HG03520 (cell line): ENCODE measurements around the gene SEMA3F.

Source experiments
- ATAC-seq: cut with Tn5 transposase; IDR thresholded peaks from one replicate; pipeline ENCODE4 v1.9.1; 2021; ENCODE audit warnings: mild to moderate bottlenecking, moderate library complexity; ENCODE audit not compliant: unreplicated experiment

SEMA3F gene

DNA sequence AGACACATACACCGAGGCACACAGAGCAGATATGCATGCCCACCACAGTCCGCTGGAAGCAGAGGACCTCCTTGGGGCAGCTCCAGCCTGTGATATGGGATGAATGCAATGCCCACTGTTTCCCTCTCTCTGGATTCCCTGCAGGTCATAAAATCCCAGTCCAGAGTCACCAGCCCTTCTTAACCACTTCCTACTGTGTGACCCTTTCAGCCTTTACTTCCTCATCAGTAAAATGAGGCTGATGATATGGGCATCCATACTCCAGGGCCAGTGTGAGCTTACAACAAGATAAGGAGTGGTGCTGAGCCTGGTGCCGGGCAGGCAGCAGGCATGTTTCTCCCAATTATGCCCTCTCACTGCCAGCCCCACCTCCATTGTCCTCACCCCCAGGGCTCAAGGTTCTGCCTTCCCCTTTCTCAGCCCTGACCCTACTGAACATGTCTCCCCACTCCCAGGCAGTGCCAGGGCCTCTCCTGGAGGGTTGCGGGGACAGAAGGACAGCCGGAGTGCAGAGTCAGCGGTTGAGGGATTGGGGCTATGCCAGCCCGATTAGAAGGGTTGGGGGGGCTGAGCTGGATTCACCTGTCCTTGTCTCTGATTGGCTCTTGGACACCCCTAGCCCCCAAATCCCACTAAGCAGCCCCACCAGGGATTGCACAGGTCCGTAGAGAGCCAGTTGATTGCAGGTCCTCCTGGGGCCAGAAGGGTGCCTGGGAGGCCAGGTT, 36.0 kb downstream of the SEMA3F start, which contains the start of gene GNAT1:
Gene GNAT1 (plus strand): TSS at position 675 of the 725 bp plus-strand sequence. CDS start 116 bp downstream, outside the sequence.
- no peak for ATAC-seq

- no peak for ATAC-seq
Measured at GRCh38 chr3:50192124-50192523, 37.0 kb downstream of the SEMA3F start.

GRCh38 chr3:50192689-50193141, 37.6 kb downstream of the SEMA3F start:
- no peak for ATAC-seq

DNA sequence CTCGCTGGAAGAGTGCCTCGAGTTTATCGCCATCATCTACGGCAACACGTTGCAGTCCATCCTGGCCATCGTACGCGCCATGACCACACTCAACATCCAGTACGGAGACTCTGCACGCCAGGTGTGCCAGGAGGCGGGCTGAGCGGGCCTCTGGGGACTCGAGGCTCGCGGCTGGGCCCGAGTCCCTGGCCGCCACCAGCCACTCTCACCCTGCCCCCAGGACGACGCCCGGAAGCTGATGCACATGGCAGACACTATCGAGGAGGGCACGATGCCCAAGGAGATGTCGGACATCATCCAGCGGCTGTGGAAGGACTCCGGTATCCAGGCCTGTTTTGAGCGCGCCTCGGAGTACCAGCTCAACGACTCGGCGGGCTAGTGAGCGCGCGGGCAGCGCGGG, 38.2 kb downstream of the SEMA3F start:
- no peak for ATAC-seq

DNA sequence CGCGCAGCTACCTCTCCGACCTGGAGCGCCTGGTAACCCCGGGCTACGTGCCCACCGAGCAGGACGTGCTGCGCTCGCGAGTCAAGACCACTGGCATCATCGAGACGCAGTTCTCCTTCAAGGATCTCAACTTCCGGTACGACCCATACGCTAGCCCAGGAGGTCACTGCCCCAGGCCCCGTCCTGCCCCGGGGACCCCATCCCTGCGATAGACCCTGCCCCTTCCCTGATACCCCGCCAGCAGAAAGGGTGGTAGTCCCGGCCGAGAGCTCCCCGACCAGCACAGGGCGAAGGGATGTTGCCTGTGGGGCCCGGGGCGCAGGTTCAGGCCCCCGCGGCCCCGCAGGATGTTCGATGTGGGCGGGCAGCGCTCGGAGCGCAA, 38.6 kb downstream of the SEMA3F start:
- no peak for ATAC-seq

- ATAC-seq = no peak
Measured at GRCh38 chr3:50194128-50194902, 39.2 kb downstream of the SEMA3F start.

GRCh38 chr3:50194903-50195500, 39.9 kb downstream of the SEMA3F start:
- ATAC-seq = no peak

DNA sequence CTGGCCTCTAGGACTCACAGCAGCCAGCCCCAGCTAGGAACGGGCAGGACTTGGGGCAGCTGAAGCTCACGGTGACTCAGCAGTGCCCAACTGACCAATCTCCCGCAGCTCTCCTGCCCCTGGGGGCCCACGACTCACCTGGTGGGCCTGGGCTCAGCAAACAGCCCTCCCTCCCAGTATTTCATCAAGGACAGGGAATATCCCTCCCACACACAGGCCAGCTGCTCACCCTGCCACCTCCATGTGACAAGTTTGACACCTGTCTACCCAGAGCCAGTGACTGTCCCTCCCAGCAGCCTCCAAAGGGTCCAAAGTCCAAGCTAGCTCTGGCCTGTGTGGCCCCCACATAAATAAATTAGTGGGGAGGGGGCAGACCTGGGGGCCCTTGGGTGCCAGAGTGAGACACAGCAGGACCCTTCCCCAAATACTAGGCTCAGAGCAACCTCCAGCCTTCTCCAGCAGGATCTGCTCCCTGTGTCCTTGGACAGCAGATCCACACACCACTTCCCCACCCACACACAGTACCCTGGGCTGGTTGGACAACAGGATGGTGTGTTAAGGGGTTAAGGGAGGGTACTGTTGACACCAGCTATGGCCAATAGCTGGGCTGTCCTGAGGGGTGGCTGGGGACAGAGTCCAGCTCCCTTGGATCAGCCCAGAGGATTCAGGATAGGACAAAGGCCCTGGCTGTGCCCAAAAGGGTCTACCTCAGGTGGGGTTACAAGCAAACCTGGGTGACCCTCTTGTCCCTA, 40.6 kb downstream of the SEMA3F start:
- ATAC-seq = no peak

DNA sequence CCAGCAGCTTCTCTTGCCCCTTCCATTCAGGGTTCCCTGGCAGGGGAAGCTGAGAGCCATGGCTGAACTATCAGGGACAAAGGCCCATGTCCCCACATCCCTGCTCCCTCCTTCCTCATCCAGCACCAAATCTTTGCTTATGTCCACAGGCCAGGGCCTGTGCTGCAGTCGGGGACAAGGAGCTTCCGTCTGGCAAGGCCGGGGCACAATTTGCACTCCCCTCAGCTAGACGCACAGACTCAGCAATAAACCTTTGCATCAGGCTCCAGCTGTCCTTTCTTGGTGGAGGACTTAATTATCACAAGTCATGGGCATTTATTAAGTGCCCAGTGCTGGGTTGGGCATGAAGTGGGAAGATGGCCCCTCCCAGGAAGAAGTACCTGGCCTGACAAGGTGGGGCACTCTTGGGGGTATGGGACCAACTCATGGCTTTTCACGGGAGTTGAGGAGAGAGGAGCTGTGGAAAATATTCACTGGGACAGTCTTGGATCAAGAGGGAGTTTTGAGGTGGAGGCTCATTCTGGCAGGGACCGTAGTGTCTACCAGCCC, 41.2 kb downstream of the SEMA3F start:
- no peak for ATAC-seq

DNA sequence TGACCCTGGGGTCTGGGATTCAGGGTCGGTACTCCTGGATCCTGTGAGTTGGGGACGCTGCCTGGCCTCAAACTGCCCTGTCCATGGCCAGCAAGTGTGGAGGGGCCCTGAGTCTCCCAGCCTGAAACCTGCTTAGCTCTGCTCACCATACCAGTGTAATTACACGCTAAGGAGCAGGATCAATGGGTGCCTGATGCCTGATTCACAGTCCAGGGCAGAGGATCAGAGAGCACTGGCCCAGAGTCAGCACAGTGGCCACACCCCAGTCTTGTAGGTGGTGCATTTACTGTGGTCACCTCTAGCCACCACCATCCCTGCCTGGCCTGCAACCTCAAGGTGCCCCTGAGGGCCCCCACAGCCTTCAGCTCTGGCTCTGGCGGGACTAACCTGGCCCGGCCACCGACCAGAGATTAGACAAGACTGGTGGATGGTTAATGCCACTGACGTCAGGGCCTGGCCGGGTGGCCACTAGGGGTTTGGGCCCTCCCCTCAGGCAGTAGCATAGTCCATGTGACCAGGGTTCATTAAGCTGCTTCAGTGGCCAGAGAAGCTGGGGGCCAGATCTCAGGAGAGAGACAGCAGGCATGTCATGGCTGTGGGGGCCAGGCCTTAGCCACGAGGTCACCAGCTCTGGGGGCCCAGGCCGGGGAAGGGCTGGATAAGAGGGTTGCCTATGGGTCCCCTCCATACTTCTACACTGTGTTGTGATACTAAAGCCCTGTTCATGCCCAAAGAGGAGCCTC, 46.6 kb downstream of the SEMA3F start:
- ATAC-seq = no peak

DNA sequence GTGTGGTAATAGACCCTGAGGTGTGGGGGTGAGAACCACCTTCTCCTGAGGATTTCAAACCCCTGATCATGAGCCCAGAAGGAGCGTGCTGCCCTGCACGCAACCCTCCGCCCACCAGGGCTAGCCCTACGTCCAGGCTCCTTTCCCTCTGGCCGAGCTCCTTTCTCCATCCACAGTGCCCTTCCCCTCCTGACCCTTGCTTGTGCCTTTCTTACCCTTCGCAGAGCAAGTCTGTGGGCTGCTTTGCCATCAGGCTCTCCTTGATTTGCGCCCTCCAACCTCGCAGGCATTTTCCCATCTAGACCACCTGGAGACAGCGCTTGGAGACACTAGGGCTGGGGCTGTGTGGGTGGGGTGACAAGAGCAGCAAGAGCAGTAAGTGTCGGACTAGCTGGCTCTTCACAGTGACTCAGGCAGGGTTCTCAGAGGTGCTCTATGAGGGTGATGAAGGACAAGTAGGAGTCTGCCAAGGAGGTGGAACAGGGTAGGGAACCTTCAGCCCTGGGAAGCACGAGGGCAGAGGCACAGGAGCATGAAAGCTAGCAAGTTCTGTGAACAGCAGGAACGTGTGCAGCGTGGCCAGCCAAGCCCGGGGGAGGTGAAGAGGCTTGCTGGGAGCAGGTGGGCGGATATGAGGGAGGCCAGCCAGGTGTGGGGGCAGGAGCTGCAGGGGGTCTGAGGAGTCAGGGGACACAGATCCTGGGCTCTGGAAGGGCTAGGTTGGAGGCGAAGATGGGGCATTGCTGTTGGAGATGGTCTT, 47.4 kb downstream of the SEMA3F start:
- no peak for ATAC-seq

DNA sequence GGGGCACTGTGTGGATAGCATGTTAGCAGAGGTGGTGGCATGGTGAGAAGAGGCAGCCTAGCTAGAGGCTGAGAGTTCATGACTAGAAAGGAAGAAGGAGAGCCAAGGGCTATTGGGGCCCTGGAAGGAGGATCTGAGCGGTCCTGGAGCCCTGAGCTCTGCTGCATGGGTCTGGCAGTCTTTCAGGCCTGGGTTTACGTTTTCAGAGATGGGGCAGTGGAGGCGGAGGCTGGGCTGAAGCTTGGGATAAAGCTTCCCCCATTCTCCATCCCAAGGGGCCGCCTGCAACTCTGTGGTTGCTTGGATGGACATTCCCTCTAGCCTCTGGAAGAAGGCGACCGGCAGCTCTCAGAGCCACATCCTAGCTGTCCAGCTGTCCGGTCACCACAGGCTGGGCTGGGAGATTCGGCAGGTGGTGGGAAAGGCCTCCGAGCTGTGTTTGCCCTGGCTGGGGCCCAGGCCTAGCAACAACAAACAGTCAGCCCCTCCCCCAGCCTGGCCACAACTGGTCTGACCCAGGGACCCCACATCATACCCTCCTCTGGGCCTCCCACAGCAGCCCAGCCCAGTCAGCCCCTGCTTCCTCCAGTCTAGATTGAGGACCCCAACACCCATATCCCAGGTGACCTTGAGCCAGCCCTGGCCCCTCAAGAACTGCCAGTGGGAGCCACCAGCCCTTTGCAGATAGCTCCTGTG, 48.1 kb downstream of the SEMA3F start:
- no peak for ATAC-seq

GRCh38 chr3:50203809-50204803, 49.0 kb downstream of the SEMA3F start:
- no peak for ATAC-seq

DNA sequence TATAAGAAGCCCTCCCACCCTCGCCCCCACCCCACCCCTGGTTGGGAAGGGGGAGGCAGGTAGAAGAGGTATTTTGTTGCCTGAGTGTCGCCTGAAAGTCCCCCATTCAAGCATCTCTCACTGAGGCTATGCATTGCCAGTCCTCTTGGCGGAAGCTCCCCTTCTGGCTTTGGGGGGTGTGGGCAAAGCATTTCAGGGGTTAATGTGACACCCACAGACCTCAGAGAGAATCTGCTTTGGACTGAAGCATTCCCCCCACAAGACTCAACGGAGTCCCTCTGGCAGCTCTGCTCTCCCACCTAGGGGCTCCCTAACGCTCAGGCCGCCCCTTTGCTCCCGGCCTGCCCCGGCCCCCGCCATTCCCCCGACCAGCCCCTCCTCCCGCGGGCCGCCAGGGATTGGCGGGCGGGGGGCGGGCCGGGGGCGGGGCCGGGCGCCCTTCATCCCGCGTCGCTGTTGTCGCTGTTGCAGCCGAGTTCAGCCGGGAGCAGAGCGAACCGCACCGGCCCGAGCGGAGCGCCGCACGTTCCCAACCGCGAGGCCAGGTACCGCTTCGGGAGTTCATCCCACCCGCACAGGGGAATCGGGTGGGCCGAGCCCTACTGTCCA, 49.8 kb downstream of the SEMA3F start, which contains the start of gene SLC38A3:
Gene SLC38A3 (plus strand): TSS at position 468 of the 609 bp plus-strand sequence. CDS start 8,929 bp downstream, outside the sequence.
- ATAC-seq = no peak

DNA sequence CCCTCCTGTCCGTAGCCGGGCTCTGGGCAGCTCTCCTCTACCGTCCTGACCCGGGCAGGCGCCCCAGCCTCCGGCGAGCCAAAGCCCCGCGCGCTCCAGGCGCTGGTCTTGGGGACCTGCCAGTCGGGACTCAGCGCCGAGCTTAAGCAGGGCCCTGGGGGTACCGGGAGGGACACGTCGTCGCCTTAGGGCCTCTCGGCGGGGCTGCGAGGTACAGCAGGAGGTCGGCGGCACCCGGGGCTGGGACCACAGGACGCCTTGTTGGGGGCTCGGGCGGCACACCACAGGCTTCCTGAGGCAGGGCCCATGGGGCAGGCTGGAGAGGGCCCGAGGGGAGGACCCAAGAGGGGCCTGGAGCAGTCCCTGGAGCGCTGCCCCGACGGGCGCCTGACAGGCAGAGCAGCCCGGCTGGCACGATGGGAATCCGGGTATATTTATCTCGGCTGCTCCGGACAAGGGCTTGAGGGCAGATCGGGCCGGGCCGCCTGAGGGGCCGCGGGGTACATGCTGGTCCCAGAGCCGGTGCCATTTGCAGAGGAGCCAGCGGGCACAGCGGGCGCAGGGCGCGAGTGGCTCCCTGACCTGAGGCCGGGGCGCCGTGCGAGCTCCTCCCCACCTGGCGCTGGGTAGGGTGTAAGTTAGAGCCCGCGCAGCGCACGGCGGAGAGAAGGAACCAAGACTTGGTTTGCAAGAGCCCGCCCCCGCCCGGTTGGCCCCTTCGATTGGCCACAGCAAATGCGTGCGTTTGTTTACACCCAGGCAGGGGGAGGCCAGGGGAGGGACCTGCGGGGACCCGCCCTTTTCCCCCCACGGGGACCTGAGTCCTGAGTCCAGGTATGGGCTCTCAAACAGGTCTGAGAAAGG, 50.5 kb downstream of the SEMA3F start:
- no peak for ATAC-seq
